ENCODE data around the gene PCF11. TPM values are rescaled to one million over a fixed set of nuclear protein-coding genes. Genes with fewer than 3 reads are reported as not detected.

The PCF11 gene
- total and polyA plus RNA-seq, 7 donors = 12.7 to 78.2 (median 62.0) TPM

- 62 to 76% methylated on average over 1 of the region's 1 CpG for WGBS, 2 donors
Measured at GRCh38 chr11:83235825-83236224, 78.9 kb downstream of the PCF11 start.

More at GRCh38 chr11:83235825-83236224, 78.9 kb downstream of the PCF11 start:
- DNase-seq = no peak
- intact Hi-C loops (cut with DNase I) = no loop called here
- no peak overlapping the region for H3K4me3 ChIP-seq
- H3K27me3 ChIP-seq = no peaks in the 10 kb centered on the region
- TF ChIP-seq EP300 (IDR thresholded peaks at IDR 0.05) (no peak), CTCF (IDR thresholded peaks at IDR 0.05) (no peak), POLR2A (IDR thresholded peaks at IDR 0.05) (no peak), POLR2AphosphoS5 (IDR thresholded peaks at IDR 0.05) (no peak)
- H3K27ac ChIP-seq = no peak overlapping the region
- H3K36me3 ChIP-seq = no peaks in the 10 kb centered on the region
- no peaks in the 10 kb centered on the region for H3K9me3 ChIP-seq
- H3K4me1 ChIP-seq = no peaks in the 10 kb centered on the region

Small RNA genes within 50 kb of the gene (small RNA-seq; reads per million reads assigned to genes)
- gene AP000873.5 = 0 reads per million in 3 donors

Other genes with a start within 250 kb of the PCF11 start
- gene RAB30, start 85.2 kb upstream of the PCF11 start, total RNA-seq = 10 to 100 TPM; 22.2 to 29.9 (median 26.3) TPM
- gene RAB30, start 85.2 kb upstream of the PCF11 start, polyA plus RNA-seq = 10 to 100 TPM in 2 of 3 donors, 1 to 10 TPM in 1; 6.0 to 27.7 (median 12.4) TPM
- 10 to 100 TPM in 3 of 4 donors, 1 to 10 TPM in 1; 9.6 to 12.2 (median 11.0) TPM for gene ANKRD42, start 36.6 kb downstream of the PCF11 start, total RNA-seq
- 1 to 10 TPM; 4.2 to 5.4 (median 5.3) TPM for gene ANKRD42, start 36.6 kb downstream of the PCF11 start, polyA plus RNA-seq
- gene CCDC90B, start 129.2 kb downstream of the PCF11 start, total RNA-seq = 10 to 100 TPM; 28.9 to 49.2 (median 42.6) TPM
- gene CCDC90B, start 129.2 kb downstream of the PCF11 start, polyA plus RNA-seq = 10 to 100 TPM; 28.6 to 51.3 (median 44.4) TPM

Measured in sigmoid colon (tissue), 7 donors.